CD1c-positive myeloid dendritic cell (primary cell): Measurements from ENCODE around the gene JAKMIP1.

Experiments
- DNase-seq: peaks from one replicate; pipeline ENCODE4 v3.0.0-alpha.2; 2016; ENCODE audit errors: extremely low spot score

Gene JAKMIP1

DNA sequence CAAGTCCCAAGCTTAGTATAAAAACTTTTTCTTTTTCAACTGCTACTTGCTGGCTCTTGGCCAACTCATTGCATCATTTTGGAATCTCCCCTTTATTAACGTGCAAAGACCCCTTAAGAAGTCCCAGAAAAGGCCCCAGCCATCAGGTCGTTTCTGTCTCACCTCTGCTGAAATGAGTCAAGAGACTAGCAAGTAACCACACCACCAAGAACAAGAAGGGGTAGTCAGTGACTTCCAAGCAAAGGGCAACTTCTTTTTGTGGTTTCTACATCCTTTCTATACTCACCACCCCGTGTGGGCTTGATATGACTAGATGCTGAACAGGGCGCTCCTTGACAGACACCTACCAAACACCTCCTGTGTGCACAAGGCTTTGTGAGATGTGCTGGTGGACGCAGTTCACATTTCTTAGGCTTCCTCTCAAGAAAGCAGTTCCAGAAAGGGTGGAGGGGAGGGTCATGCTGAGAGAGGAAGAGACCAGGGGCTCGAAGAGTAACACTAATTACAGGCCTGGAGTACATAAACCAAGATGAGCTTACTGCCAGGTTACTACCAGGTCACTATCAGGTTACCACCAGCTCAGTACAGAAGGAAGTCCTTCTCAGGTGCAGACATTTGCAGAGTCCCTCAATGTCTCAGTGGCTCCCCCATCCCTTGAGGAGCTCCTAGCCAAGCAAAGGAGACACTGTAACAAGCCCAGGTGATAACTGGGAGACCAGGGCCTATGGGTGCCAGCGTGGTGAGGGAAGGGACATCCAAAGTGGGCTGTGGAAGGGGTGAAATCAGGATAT lies 19.3 kb downstream of the JAKMIP1 start:
- peak; percentile 5 for DNase-seq

DNA sequence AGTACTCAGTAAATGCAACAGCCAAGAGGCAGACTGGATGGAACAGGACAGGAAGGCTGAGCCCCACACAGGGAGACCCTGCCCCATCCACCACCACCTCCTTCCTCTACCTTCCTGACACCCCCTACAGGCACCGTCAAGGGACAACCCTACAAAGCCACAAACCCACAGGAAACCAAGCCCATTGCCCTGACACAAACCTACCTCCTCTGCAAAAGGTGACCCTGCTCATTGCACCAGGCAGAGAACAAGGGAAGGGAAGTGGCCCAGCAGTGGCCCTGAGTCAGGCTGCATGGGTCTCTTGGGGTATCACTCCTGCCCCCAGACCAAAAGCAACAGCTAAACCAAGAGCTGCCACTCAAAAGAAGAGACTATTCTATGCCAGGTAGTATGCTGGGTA lies 21.0 kb downstream of the JAKMIP1 start:
- DNase-seq, result no peak

DNA sequence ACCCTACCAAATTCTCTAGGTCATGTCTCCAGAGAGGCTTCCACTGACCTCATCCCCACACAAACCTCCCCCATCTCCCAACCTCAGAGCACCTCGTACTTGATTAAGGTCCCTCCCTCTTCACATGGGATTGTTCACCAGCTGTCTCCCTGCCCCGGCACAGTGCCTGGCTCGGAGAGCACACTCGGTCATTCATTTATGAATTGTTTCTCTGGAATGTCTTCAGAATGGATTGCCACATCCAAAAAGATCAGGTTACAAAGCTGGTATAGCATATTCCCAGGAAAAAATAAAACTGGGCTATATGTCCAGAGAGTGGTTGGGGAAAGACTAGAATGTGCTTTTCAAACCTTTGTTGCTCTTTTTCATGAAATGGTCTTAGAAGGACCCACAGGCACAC lies 21.6 kb downstream of the JAKMIP1 start:
- no peak for DNase-seq

DNA sequence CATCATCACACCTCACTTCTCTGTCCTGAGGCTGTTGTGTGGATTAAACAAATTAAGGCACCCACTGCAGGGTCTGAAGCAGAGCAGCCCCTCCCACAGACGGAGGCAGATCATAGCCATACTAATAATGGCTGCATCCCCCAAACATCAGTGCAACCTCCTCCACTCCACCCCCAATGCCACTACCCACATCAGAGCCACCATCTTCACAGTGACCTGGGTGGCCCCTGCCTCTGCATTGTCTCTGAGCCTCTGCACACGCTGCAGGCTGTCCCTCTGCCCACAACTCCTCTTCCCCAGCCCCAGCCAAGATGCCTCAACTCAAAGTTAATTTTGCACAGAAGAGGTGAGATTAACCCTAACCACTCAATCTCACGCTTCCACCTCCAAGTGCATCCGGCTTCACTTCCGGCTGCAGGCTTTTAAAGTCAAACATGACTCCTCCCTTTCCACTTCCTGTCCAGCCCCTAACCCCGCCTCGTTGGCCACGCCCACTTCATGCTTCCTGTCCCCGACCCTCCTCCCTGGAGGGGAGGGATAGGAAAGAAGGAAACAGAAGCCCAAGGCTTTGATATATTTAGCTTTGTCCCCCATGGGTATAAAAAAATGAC lies 22.7 kb downstream of the JAKMIP1 start:
- no peak for DNase-seq

DNA sequence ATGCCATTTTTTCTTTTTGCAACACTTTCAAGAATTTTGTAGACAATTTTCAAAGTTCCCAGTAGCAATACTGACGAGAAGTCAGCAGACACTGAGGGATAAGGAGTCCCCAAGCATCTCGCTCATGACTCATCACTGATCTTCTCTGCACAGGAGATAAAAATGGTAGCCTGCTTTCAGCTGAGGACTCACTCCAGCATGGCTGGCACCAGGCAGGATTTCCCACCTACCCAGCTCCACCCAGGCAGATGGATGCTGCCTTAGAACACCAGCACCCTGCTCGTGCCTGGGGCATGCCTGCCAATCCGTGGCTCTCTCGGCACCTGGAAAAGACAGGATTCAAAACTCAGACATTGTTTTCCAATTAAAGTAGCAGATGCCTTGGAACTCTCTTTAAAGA lies 24.9 kb downstream of the JAKMIP1 start:
- no peak for DNase-seq

DNA sequence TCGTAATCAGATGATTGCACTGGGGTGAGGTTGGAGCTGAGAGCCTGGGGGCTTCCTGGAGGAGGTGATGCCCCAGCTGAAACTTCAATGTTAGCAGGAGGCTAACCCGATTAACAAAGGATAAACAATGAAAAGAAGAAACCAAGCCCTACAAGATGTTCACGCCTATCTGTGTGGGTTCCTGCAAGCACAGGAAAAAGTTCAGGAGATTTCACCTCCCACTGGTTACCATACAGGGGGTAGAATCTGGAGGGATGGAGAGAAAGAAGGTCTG lies 27.5 kb downstream of the JAKMIP1 start:
- no peak for DNase-seq

DNA sequence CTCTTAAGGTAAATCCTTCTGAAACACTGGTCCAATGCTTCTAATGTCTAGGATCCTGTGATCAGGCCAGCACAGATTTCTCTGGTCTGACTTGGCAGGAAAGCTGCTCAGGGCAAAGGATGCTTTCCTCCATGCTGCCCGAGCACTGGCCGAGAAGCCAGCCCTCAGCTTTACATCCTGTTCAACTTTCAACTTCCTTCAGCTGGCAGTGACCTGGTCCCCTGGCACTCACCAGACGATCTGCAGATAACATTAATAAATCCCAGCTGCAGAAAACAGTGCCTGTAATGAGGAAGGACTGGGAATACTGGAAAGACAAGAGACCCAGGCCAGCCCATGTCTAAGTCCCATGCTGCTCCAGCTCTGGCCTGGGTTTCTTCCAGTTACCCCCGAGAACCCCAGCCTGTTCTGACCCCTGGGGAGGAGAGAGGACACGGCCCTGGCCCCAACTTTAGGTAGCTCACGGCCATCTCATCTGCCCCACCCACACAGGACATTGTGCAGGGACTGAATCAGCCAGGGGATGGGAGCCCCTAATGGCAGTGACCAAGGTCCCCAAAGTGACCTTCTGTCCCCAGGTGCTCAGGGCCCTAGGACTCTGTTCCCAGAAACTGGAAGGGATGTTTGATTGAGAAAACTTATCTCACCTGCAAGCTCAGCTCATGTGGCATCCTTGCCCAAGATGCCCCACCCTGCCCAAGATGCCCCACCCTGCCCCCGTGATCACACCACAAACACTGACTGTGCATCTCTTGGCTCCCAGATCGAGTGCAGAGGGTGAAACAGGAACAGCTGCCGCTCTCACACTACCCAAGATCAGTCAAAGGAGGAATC lies 28.0 kb downstream of the JAKMIP1 start:
- no peak for DNase-seq

DNA sequence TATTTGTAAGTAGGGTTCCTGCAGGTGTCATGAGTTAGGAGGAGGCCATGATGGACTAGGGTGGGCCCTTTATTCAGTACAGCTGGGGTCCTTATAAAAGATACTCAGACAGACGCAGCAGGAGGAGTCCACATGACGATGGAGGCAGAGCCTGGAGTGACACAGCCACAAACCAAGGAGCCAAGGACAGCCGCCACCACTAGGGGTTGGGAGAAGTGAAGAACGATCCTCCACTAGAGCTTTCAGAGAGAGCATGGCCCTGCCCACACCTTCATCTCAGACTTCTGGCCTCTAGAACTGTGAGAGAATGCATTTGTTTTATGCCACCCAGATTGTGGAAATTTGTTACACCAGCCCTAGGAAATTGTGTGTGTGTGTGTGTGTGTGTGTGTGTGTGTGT lies 31.1 kb downstream of the JAKMIP1 start:
- DNase-seq, result no peak

DNA sequence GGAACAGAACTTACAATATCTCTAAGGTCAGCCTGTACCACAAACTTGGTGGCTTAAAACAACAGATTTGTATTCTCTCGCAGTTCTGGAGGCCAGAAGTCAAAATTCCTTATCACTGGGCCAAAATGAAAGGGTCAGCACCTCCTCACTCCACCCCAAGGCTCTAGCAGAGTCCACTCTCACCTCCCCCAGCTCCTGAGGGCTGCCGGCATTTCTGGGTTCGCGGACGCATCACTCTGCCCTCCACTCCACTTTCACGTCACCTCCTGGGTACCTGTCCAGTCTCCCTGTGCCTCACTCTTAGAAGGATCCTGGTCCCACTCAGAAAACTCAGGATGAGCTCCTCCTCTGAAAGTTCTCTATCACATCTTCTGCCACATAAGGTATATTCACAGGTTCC lies 34.6 kb downstream of the JAKMIP1 start:
- DNase-seq, result no peak

DNA sequence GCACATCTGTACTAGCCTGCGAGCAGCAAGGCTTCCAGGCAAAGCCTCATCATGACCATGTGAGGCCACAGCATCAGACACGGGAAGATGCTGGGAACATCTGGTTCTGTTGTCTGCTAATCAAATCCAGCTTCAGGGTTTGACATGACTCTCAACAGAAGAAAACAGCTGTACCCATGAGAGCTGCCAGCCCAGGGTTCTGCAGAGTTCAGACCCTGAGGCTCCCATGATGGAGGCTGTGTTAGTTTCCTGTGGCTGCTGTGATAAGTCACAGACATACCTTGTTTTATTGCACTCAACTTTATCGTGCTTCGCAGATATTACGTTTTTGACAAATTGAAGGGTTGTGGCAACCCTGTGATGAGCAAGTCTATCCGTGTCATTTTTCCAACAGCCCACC lies 37.5 kb downstream of the JAKMIP1 start:
- no peak for DNase-seq

DNA sequence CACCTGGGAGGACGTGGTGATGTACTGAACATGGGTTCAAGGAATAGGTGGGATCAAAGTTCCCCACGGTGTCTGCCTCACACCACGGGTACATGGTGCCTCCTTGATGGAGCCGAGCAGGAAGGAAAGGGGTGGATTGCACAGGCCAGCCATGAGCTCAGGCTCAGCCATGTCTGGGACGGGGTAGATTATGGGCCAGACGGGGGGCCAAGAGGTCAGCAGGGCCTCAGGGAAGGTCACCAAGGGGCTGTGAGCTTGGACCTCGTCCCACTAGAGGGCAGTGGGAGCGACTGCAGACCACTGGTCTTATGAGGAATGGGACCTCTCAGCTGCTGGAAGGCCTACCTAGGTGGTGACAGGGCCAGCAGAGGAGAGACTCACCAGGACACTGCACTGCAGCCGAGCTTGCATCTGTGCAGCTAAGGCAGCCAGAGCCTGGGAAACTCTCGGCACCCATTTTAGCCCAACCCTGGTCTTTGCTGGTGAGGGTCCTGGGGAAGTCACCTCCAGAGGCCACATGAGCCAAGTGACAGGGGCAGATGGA lies 38.4 kb downstream of the JAKMIP1 start:
- DNase-seq, result no peak

DNA sequence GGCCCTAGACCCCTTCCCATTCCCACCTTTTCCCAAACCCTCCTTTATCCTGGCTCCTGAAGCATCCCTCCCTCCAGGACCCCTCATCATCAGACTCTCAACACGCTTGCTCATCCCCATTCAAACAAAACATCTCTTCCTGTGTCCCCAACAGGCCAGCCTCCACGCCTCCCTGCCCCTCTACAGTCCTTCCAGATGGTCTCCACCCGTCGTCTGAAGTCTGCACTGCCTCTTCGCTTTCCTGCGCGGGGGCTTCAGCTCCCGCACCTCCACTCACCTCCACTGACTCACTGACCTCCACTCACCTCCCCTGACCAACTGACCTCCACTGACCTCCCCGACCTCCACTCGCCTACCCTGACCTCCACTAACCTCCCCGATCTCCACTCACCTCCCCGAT lies 39.8 kb downstream of the JAKMIP1 start:
- no peak for DNase-seq

DNA sequence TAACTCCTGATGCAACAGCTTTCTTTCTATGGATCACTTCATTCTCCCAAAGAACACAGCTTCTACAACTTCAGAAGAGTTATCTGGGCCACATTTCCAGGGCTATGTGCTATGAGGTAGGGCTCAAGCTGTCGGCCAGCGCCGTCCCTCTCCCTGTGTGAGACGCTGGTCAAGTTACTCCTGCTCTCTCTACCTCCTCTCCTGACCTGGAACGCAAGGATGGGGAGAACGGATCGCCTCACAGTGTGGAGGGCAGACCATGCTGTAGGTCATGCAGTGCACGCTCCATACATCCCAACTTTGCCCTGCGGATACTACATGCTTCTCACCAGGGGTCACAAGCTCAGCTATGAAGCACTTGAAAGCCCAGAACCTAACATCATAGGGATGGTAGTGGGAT lies 42.4 kb downstream of the JAKMIP1 start:
- DNase-seq, result no peak

DNA sequence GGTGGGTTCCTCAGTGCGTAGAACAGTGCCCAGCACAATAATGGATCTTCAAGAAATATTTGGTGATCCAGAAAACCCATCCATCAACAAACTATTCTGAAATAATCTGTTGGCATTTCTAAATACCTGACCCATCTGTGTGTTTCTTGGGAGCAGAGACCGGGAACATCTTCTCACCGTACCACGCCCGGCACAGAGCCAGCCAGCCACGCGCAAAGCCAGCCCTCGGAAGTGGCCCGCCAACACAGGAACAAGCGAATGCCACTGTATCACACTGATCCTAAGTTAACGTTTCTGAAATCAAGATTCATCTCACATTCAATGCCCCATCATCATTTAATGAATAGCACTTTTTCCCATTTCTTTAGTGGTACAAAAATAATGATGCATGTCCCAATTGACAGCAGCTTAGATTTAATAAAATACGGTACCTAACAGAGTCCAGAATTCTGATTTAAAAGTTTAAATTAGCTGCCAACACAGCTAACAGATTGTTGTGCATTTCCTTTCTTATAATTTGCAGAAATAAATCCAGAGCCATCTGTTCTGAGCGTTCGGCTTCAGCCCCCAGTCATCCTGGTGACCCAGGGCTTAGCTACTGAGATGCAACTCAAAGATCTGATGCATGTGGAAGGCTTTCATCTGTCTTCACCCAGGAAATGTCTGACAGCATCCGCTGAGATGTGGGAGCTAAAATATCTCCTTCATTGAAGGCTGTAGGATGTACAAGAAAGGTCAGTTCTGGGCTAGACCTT lies 44.2 kb downstream of the JAKMIP1 start:
- no peak for DNase-seq

DNA sequence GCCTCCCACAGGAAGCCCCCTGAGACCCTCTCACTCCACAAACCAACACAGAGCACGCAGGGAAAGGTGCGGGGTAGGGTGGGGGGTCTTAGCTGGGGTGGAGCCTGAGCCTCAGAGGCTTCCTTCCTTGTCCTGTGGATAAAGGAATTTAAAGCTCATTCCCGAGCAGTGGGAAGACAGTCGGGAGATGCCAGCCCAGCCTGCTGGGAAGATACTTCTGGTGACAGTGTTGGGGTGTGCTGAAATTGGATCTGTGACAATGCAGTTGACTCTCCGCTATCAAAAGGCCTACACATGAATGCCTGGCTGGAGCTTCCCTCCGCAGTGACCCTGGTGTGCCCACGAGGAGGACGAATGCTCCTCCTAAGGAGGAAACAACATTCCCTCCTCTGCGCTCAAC lies 45.5 kb downstream of the JAKMIP1 start:
- DNase-seq, result no peak

DNA sequence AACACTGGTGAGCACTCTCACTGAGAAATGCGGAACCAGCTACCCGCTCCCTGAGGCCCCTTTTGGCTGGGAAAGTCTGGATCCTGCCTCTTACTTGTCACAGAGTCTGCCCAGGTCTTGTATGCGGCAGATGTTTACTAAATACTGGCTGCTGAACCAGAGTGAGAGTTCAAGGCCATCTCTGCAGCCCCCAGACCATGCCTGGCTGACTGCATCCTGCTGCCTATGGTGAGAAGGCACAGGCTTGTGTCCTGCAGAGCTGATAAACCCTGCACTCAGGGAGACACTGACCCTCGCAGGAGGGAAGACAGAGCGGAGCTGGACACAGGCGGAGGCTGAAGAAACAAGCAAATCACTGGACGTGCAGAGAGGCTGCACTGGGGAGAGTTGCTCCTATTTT lies 46.5 kb downstream of the JAKMIP1 start:
- DNase-seq, result no peak

DNA sequence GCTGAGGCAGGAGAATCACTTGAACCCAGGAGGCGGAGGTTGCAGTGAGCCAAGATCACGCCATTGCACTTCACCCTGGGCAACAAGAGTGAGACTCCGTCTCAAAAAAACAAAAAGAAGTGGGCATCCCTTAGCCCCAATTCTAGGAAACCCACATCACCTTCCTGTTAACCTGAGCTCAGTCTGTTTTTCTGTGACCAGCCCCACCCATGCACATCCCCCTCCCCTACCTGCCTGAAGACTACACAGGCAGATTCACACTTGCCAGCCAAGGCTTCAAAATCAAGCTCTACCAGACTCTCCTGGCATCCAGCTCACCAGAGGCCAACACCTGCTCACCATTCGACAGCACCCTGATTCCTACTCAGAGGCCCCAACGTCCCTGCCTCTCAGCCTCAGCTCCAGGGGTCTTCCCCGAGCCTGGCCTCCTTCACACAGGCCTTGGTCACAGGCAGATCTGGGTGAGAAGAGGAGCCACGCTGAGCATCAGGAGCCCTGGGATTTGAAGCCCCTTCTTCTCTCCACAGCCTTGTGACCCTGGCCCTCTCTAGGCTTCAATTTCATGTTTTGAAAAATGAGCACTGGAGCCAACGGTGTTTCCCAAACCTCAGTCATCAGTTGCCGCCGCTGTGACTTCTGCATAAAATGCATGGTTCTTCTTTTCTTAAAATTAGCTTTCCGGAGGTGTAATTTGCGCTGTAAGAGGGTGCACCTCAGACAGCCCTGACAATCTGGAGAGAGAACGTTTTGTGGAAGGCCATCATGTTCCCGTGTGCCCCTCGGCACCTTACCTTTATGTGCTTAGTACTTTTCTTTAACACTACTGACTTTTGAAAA lies 47.3 kb downstream of the JAKMIP1 start:
- no peak for DNase-seq

DNA sequence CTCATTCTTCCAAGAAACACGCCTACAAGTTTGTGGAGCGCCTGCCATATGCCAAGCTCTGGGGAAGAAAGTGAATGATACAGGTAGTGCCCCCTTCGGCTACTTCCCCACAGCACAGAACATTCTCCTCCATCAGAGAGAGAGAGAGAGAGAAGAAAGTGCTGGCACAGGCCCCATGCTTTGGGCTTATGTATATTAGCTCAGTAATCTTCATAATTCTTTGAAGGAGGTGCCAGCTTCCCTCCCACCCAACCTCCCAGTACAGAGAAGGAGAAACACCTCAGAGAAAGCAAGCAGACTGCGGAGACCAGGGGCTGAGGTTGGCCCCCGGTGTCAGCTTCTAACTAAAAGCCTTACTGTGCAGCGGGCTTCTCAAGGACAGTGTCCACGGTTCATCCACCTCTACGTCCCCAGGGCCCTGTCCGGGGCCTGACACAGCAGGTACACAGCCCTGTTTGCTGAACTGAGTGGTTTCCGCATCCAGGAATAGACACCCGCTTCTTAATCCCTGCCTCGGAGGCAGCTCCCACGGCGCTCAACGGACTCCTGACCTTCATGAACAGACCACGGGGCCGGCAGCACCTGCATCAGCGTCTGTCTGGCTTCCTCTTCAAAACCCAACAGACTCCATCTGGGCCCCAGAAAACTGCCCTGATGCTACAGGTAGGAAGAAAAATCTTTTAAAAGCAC lies 50.2 kb downstream of the JAKMIP1 start:
- no peak for DNase-seq

DNA sequence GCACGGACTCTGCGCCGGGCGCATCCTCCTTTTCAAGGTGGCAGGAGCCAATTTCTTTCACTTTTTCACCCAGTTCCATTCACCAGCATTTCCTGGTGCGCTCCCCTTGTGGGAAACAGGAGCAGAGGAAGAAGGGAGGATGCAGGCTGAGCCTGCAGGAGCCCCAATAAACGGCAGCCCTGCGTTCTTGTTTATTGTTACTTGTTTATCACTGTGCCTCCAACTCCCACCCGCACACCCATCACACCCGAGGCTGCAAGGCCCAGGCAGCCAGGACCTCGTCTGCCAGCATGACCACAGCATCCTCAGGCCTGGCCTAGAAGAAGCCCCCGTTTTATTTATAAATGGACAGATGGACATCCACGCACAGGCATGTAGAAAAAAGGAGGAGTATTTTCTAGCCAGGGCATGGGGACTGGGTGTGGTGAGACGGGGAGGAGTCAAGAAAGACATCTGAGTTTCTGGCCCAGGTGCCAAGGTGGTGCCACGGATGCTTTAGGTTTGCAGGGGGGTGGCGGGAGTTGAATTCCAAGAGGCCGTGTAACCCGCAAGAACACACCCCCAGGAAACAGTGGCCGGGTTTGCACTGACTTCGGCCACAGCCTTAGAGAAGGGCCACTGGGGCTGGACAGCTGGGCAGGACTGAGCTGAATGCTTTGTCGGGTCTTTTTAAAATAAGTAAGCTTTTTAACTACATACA lies 51.7 kb downstream of the JAKMIP1 start:
- no peak for DNase-seq

DNA sequence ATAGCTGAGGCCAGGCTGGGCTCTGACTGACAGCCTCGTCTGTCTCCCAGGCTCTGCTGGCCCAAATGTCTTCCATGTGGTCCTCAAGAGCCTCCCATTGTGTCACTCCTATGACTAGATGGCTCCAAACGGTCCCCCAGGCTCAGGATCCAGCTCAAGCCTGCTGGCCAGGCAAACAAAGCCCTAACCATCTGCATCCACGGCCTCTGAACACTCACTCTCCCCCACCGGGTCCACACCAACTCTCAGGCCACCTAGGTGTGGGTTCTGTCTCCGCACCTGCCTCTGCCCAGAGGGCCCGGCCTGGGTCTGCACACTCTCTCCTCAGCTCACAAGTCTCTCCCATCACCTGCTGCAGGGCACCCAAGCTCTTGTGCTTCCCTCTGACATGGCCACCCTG lies 52.9 kb downstream of the JAKMIP1 start:
- no peak for DNase-seq
